GM18498 (cell line): Measurements from ENCODE around the gene EPHA7.

ENCODE experiments used
- ATAC-seq: cut with Tn5 transposase; IDR thresholded peaks from one replicate; pipeline ENCODE4 v1.9.1; 2021; ENCODE audit warnings: mild to moderate bottlenecking, moderate library complexity; ENCODE audit not compliant: unreplicated experiment

Gene EPHA7

DNA sequence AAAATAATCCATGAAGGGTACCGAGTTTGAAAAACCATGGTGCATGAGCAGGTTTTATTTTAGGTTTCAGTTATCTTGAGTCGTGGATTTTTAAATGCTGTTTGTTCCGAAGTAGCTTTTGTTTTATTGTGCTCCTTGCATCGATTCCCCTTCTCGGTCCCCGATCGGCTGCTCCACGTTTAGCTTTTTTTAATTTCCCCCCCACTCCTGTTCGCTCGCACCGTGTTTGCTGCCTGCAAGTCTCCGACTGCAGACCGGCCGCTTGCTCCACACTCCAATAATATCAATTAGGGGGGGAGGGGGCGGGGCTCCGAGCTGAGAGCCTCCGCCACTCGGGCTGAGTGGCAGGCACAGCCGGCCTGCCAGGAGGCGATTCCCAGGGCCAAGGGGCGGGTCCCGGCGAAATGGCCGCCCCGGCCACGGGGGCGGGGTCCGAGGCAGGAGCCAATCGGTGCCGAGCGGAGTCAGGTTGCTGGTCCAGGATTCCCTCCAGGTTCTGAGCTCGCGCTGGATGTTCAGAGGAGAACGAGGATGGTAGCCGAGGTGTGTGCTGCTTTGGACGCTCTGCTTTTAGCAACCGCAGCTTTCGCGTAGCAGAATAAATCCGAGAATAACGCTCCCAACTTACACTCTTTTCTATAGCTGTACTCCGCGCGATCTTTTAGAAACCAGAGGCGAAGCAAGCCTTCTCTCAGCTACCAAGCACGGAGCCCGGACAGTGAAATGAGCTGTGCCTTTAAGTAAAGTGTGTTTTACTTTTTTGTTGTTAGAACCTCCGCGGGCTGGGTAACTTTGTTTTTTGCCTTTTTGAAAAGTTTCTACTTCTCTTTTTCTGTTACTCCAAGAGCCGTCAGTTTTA lies at the start of gene EPHA7:
Gene EPHA7 (minus strand): TSS at position 256 of the 859 bp plus-strand sequence. CDS start 218 bp downstream, at position 38.
- peak; percentile 94 for ATAC-seq

- no peak for ATAC-seq
Observed at GRCh38 chr6:93468291-93468690, 48.9 kb upstream of the EPHA7 start.

DNA sequence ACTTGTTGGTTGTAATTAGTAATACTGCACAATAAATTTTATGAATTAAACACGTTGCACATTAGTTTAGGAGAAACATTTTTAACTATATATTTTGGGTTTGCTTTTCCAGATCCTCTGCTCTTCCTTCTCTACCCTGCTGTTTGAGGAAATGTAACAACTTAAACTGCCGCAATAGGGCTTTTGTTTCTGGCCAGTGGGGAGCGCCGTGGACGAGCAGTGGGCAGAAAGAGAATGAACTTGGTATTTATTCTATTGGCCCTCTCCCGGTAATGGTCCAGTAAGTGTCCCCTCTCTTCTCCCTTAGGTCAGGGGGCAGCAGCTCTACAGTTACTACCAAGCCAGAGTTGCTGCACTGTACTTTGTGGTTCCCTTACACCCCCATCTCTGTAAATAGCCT lies 35.2 kb upstream of the EPHA7 start:
- no peak for ATAC-seq

GRCh38 chr6:93453956-93454355 lies 34.6 kb upstream of the EPHA7 start:
- ATAC-seq: peak; percentile 91

GRCh38 chr6:93447874-93448273 lies 28.5 kb upstream of the EPHA7 start:
- no peak for ATAC-seq

- no peak for ATAC-seq
Observed at GRCh38 chr6:93437491-93437890, 18.1 kb upstream of the EPHA7 start.

DNA sequence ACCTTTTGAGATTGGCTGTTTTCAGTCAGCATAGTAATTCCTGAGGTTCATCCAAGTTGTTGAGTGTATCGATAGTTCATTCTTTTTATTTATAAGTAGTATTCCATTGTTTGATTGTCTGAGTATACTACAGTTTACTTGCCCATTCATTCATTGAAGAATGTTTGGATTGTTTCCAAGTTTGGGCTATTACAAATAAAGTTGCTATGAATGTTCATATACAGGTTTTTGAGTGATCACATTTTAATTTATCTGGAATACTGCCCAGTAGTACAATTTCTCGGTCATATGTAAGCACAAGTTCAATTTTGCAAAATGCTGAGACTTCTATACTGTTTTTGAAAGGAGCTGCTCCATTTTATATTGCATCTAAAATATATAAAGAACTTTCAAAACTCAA lies 14.2 kb upstream of the EPHA7 start:
- no peak for ATAC-seq

GRCh38 chr6:93424303-93425064 lies 5.1 kb upstream of the EPHA7 start:
- no peak for ATAC-seq

DNA sequence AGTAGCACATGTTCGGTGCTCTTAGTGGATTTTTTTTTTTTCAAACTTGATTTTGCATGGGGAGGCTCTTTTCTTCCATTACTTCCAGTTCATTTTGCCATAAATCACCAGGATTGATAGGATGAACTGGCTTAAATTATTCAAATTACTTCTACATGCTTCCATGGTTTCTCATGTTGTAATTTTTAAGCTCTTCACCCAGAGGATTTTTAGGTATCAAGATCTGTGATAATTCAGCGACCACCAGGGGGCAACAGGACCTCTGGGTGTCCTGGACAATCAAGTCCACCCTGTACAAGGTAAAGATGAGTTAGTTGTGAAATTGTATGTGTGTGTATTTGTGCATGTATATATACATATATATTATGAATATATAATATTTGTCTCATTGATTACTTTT lies 4.2 kb upstream of the EPHA7 start:
- ATAC-seq: no peak

GRCh38 chr6:93420163-93420795 lies 920 bp upstream of the EPHA7 start:
- no peak for ATAC-seq

- peak; percentile 14 for ATAC-seq
Observed at GRCh38 chr6:93418408-93419303, 703 bp downstream of the EPHA7 start.

GRCh38 chr6:93418033-93418407 lies 1.3 kb downstream of the EPHA7 start:
- ATAC-seq: no peak

DNA sequence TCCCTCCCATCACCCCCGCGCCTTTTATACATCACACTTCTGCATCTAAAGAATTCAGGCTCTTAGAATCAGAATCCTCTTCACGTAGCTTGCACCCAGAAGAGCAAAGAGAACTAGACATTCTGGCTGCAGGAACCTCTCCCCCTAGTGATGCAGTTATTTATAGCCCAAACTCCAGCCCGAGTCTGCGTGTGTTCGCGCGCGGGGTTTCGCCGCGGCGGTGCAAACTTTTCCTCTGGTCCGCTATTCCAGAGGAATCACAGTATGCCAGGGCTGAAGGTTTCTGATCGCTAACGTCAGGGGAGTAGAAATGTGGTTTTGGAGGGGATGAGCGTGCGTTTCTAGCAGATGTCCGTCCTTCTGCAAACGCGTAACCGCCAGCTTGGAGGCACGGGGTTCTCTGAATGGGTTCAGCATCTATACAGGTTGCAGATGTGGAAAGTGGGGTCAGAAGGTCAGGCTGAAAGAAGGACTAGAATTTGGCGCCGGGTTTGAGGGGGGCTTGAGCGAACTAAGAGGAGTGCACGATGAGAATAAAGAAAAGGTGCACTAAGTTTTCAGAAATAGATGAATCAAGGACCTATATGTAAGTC lies 1.8 kb downstream of the EPHA7 start:
- ATAC-seq: no peak

DNA sequence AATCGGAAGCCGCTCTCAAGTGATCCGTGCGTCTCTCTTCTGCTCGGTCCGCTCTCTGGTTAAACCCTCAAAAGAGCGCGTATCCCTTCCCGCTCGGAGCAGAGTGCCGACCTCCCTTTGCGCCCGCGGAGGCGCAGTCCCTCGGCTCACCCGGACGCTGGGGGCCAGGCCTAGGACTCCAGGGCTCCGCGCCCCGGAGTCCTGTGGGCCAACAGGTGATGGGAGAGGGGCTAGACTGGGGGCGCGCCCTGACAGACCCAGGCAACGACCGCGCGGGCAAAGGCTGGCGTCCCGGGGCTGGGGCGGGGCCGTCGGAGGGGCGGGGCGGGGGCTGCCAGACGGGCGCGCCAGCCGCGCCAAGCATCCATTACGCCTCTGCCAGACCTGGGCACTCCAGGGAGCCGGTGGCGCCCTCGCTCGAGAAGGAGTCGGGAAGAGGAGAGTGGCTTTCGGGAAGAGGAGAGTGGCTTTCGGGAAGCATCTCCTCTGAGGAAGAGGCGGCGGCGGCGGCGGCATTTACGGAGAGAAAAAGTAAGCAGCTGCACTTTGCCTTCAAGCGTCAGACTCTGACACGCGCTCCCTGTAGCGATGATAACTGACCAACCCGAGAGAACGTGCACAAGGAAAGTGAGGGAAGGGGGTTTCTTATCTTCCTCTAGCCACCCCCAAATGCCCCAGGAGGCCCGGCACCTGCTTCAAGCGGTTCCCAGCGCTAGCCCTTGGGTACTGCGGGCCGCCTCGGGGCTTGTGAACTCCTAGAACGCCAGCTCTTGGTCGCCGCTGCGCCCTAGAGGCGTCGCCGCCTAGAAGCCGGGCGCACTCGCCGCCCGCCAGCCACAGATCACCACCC lies 2.6 kb downstream of the EPHA7 start:
- no peak for ATAC-seq

- ATAC-seq: no peak
Observed at GRCh38 chr6:93413190-93413589, 6.2 kb downstream of the EPHA7 start.

GRCh38 chr6:93412452-93412851 lies 6.9 kb downstream of the EPHA7 start:
- ATAC-seq: no peak

DNA sequence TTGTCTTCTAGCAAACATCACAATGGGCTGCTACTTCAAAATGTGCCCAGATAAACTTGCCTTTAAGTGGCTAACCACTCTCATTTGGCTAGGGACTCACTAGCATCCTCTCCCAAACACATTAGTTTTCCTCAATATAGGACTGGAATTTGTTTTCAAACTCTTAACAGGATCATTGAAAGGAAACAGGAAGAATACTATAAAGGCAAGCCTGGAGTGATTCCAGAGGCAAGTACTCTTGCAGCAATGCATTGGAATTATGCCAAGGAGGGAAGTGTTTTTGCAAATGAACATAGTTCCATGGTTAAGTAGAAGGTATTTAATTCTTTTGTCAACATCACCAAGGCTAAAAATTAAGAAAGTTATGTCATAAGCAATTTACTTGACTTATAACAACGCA lies 12.2 kb downstream of the EPHA7 start:
- ATAC-seq: no peak

GRCh38 chr6:93403390-93403789 lies 16.0 kb downstream of the EPHA7 start:
- no peak for ATAC-seq

GRCh38 chr6:93398723-93399122 lies 20.6 kb downstream of the EPHA7 start:
- no peak for ATAC-seq
